Lower leg skin (tissue), 3 donors: ENCODE data around the gene CD33.

Experiments used
- POLR2A ChIP-seq, 2 donors: fragments of 450-650 bp; IDR thresholded peaks; one replicate each; pipeline ENCODE4 v1.6.1; 2016 to 2017; ENCODE audit warnings: antibody characterized with exemption in 2 of 2, mild to moderate bottlenecking in 1 of 2, moderate library complexity in 1 of 2
- TF ChIP-seq, protein P1 (sequence below), 3 donors: fragments of 450-650 bp; IDR thresholded peaks; one replicate each; pipeline ENCODE4 v1.5.1; 2016; ENCODE audit warnings: antibody characterized with exemption in 3 of 3, mild to moderate bottlenecking in 3 of 3, moderate library complexity in 2 of 3

DNA sequence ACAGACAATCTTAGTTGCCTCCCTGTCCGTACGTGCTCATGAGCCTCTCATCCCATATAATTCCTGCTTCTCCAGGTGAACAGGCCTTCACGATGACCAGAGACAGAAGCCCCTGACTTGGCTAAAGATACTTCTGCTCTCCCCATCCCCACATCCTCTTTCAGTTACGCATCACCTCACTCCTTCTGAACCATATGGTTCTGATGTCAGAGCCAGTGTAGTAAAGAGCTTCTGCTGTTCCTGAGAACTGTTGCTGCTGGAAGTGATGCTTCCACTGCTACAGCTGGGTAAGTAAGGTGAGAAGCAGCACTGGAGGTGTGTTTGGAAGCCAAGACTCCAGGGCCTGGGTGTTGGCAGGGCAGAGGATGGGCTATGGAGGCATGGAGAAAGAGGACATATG, 38.9 kb downstream of the CD33 start:
- TF ChIP-seq, protein P1, sequence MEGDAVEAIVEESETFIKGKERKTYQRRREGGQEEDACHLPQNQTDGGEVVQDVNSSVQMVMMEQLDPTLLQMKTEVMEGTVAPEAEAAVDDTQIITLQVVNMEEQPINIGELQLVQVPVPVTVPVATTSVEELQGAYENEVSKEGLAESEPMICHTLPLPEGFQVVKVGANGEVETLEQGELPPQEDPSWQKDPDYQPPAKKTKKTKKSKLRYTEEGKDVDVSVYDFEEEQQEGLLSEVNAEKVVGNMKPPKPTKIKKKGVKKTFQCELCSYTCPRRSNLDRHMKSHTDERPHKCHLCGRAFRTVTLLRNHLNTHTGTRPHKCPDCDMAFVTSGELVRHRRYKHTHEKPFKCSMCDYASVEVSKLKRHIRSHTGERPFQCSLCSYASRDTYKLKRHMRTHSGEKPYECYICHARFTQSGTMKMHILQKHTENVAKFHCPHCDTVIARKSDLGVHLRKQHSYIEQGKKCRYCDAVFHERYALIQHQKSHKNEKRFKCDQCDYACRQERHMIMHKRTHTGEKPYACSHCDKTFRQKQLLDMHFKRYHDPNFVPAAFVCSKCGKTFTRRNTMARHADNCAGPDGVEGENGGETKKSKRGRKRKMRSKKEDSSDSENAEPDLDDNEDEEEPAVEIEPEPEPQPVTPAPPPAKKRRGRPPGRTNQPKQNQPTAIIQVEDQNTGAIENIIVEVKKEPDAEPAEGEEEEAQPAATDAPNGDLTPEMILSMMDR (IDR thresholded peaks at IDR 0.05) = no peak
- TF ChIP-seq POLR2A (IDR thresholded peaks at IDR 0.05) = no peak
